Measurements from ENCODE around the gene VRK3.

VRK3 gene

DNA sequence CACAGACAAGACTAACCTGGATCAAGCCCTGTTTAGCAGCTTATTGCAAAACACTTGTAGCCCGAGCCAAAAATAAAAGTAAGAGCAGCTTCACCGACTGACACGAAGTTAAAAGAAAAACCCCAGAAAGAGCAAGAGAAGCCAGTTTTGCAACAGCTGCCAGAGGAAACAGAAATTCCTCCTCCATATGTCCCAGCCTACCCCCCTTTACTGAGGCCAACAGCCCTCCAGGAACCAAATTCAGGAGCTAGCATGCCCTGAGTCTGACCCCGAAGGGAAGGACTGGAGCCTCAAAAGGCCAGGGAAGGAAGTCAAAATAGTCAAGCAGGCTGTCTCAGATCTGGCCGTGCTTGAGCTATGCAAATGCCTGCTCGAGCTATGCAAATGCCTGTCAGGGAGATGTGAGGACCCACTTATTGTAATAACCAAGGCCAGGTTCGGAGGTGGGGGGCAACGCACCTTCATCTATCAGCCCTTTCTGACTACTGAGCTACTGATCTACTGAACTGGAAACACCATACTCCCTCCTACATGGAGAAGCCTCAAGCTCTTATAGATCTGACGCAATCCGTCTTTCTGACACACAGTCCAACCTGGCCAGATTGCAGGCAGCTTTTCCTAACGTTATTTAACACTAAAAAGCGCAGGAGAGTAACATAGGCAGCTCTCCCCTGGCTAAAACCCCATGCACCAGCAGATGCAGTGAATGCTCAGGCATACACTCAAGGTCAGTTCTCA, 70.9 kb downstream of the VRK3 start:
- peak; percentile 70 to 73 (median 73) for DNase-seq

- peak; percentile 66 to 75 (median 73) for DNase-seq
These were observed 71.8 kb downstream of the VRK3 start for GRCh38 chr19:49953416-49953815.

GRCh38 chr19:49952906-49953305, 72.3 kb downstream of the VRK3 start:
- no peak for DNase-seq

GRCh38 chr19:49952479-49952836, 72.7 kb downstream of the VRK3 start:
- DNase-seq, result no peak

GRCh38 chr19:49951806-49952478, 73.2 kb downstream of the VRK3 start:
- no peak for DNase-seq

GRCh38 chr19:49950956-49951526, 74.1 kb downstream of the VRK3 start:
- DNase-seq, result no peak

- DNase-seq, result no peak
These were observed 74.6 kb downstream of the VRK3 start for GRCh38 chr19:49950590-49950948.

DNA sequence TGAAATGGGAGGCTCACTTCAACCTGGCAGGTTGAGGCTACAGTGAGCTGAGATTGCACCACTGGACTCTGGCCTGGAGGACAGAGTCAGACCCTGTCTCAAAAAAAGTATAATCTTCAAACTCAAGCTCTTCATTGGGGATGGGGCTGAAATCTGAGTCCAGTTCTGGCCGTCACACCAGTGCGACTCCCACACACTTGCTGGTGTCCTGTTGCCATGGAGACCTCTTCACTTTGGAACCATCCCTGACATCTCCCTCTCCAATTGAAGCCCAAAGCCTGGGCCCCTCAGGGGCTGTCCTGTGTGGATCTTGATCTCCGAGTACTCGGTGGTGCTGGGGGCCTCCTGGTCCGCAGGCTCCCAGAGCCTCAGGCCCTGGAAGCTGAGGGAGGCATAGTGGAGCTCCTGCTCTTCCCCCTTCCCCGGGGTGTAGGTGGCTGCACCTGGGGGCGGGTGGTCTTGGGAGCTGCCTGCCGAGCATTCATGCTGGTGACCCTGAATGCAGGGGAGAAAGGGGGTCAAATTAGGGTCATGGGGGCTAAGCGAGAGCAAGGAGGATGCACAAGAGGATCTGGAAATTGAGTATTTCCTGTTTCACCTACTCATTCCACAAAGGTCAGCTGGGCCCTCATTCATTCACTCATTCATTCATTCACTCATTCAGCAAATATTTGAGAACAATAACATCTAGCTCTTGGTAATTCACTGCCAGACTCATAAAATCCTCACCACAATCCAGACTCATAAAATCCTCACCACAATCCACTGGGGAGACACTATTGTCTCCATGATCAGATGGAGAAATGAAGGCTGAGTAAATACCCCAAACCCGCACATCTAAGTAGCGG, 75.2 kb downstream of the VRK3 start:
- DNase-seq, result no peak

DNA sequence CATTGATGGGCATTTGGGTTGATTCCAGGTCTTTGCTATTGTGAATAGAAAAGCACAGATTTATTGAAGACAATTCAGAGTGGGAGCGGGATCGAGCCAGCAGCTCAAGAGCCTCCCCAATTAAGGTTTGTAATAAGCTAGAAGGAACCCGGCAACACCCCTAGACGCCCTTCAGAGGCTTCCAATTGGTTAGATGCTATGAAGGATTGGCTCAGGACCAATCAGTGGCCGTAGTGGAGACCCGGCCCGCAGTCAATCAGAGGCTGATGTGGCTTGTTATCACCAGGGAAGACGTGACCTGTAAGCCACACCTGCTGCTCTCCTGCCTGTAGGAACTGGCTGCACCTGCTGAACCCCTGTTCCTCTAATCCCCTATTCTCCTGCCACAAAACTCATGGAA, 78.8 kb downstream of the VRK3 start:
- DNase-seq, result no peak

DNA sequence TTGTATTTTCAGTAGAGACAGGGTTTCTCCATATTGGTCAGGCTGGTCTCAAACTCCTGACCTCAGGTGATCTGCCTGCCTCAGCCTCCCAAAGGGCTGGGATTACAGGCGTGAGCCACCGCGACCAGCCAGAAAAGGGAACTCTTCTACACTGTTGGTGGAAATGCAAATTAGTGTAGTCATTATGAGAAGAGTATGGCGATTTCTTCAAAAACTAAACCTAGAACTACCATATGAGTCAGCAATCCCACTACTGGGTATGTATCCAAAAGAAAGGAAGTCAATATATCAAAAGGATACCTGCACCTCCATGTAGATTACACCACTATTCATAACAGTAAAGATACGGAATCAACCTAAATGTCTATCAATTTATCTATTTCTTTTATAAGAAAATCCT, 80.6 kb downstream of the VRK3 start:
- DNase-seq, result peak; percentile 73 to 93 (median 88)

GRCh38 chr19:49940482-49940791, 84.7 kb downstream of the VRK3 start:
- DNase-seq, result no peak

DNA sequence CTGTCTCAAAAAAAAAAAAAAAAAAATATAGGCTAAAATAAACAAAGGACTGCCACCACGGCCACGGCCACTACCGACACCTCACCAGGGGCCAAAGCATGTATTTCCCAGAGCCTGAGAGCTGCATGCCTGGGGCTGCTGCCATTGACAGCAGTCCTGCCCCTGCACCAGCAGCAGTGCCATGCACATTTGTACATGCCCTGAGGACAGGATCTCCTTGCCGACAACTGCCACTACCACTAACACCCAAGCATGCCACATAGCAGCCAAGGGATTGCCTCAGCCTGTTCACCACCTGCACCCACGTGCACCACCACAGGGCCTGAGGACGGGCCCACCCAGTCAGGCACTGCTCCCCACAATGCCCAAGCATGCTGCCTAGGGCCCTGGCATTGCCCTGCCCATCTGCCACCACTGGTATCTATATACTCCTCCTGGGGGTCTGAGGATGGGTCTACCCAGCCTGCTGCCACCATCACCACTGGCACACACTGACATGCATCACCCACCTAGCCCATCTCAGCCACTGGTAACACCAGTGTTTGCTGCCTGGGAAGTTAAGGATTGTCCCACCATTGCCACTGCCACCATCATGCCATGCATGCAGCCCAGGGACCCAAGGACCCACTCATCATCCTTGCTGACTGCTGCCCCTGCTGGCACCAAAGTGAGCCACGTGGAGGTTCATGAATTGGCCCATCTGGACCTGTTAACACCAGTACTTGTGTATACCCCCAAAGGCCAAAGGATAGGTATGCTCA, 85.3 kb downstream of the VRK3 start:
- DNase-seq, result no peak

- no peak for DNase-seq
These were observed 86.5 kb downstream of the VRK3 start for GRCh38 chr19:49938662-49939061.

- DNase-seq, result peak; percentile 83 to 91 (median 90)
These were observed 87.3 kb downstream of the VRK3 start for GRCh38 chr19:49937750-49938381.

DNA sequence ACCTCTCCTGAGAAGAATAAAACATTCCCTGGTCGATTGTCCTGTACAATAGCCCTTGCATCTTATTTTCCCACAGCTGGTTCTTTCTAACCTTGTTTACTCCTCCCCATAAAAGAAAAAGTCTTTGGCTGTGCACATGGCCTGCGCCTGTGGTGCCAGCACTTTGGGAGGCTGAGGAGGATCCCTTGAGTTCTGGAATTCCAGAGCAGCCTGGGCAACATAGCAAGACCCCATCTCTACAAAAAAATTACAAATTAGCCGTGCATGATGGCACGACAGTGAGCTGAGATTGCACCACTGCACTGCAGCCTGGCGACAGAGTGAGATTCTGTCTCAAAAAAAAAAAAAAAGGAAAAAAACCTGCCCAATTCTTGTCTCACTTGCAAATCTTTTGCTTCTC, 88.6 kb downstream of the VRK3 start:
- no peak for DNase-seq

DNA sequence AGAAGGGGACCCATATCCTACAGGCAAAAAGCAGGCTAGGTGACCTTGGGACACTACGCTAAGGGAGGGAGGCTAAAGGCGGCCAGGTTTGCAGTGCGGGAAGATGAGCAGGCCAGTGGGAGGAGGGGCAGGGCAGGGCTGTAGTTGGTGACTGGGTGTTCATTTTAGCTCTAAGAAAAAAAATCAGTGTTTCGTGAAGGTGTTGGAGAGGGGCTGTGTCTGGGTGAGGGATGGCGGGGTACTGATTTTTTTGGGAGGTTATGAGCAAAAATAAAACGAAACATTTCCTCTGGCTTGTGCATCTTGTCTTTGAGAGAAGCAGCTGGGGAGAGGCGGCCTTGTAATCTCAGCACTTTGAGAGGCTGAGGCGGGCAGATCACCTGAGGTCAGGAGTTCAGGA, 91.5 kb downstream of the VRK3 start:
- no peak for DNase-seq

- no peak for DNase-seq
These were observed 92.4 kb downstream of the VRK3 start for GRCh38 chr19:49932731-49933131.

GRCh38 chr19:49932041-49932451, 93.1 kb downstream of the VRK3 start:
- no peak for DNase-seq

- DNase-seq, result no peak
These were observed 93.7 kb downstream of the VRK3 start for GRCh38 chr19:49931293-49932040.

GRCh38 chr19:49930483-49931011, 94.6 kb downstream of the VRK3 start:
- DNase-seq, result peak; percentile 48 to 72 (median 50)

Data from suppressor macrophage treated with lipopolysaccharide for 1 hour (primary cell).